HG03442 (cell line): ENCODE data around the gene NELL1.

Experiments
- ATAC-seq: cut with Tn5 transposase; IDR thresholded peaks from one replicate; pipeline ENCODE4 v1.9.1; 2021; ENCODE audit warnings: mild to moderate bottlenecking, moderate library complexity; ENCODE audit not compliant: unreplicated experiment

NELL1 gene

DNA sequence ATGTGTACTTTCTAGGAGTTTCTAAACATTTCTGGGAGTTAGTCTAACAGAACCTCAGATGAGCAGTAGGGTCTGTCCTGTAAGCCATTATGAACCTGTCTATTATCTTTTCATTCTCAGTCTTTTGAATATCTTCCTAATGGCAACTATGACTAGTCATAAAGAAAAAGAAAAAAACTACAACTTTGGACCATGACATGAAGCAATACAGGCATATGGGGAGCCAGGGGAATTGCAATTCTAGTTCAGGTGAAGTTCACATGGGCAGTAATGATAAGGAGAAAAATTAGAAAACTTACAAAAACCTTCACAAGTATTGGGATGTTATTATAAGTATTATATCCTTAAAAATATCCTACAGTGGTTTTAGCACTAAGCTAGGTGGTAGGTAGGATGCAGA is 874.5 kb downstream of the NELL1 start:
- ATAC-seq: no peak

DNA sequence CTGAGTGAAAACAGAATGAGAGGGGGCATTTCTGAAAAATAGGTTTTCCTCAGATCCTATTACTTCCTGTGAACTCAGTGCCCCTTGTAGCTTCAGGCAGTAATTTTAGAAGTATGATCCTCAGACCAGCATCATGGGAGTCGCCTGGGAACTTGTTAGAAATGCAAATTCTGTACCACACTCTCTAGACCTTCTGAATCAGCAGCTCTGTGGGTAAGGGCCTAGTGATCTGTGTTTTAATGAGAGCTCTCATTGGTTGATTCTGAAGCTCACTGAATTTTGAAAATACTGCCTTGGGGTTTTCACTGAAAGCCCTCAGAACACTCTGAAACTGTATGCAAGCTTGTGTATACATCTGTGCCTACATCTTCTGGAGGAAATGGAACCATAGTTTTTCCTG is 876.3 kb downstream of the NELL1 start:
- ATAC-seq: no peak

DNA sequence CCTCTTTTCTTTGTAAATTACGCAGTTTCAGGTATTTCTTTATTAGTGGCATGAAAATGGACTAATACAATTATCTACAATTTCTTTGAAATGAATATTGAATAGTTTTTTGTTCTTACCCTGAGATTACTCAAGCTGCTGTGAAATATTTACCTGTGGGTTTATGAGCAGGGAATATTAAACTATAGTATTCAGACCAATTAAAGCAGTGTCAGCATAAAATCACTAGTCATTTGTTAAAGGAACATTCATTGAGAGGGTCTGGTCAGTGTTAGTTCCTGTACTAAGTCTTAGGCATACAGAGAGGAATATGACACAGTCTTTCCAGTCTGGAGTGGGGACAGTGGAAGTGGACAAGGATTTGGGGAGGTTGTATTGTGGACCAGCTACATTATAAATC is 877.3 kb downstream of the NELL1 start:
- no peak for ATAC-seq

DNA sequence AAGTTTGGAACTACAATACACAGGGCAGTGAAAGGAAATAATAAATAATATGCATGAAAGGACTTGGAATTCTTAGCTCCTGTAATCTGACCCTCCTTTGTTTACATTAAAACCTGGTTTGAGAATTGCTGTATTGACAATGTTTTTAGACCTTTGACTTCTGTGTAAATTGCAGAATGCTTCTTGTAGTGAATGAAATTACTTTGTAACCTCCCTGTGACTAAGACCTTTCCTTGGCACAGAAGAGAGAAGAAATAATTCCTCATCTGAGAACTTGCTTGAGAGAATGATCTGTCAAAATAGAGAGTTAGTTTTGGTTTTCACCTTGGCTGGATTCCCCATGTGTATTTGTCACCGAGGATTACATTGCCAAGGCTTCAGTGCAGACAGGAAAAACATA is 883.5 kb downstream of the NELL1 start:
- no peak for ATAC-seq

DNA sequence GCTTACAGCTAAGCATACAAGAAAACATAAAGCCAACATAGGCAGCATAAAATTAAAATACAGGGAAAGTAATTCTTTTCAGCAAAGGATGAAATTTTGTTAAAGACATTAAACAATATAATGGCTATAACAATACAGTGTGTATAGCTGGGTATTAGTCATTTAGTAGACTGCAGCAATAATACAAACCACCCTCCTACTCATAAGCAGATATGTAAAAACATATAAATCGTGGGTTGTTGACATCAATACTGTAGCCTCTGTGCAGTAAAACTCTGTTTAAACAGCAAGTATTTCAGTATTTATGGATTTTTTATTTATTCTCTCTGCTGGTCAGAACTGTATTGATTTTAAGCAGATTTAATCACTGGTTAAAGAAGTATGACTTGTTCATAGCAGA is 884.4 kb downstream of the NELL1 start:
- ATAC-seq: no peak

DNA sequence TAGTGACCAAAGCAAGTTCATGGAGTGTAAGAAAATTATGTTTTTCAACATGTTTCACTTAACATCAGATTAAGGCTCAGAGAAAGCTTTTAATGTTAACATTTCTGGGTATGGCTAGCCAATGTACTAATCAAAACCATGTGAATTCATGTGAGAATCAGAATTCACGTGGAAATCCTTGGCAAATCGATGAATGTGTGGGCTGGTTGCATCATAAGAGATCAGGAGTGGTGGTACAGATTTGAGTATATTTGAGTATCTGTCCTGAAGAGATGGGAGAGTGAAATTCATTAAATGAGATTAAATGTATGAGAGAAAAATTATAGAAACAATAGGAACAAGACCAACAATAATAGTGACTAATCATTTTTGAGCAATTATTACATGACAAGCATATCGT is 884.9 kb downstream of the NELL1 start:
- ATAC-seq: no peak

DNA sequence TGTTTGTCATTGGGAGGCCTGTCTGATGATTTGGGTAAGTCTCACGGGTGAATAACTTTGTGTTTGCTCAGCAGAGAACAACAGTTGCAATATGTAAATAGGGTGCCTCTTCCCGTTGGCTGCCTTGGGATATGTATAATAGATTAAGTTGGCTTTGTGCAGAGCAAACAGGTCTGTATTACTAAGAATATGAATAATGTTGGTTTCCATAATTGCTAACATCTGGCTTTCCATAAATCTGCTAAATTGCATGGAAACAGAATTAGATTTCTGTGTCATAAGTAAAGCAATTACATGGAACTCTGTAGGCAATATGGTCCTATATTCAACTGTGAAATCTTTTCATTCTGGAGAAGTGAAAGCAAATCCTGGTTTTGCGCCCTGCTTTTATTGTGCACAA is 887.5 kb downstream of the NELL1 start:
- ATAC-seq: no peak

DNA sequence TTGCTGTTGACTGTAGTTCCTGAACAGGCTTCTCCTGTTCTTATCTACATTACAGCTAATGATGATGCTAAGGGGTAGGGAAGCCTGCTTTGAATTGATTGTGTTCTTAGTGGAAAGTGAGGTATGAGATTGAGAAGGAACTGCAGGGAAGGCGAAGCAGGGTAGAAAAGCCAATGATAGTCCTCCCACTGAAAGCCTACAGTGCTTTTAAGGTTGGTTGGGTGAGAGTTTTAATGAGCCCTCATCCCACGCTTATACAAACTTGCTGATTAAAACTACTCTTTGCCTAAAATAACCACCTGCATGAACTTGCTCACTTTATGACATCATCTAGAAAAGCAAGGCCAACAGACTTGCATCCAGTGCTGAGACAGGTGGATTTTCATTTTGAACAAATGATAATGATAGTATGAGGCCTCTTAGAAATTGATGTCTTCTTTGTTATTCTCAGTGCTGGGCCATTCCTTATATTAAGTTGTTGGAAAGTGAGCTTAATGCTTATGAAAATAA is 891.1 kb downstream of the NELL1 start:
- no peak for ATAC-seq

DNA sequence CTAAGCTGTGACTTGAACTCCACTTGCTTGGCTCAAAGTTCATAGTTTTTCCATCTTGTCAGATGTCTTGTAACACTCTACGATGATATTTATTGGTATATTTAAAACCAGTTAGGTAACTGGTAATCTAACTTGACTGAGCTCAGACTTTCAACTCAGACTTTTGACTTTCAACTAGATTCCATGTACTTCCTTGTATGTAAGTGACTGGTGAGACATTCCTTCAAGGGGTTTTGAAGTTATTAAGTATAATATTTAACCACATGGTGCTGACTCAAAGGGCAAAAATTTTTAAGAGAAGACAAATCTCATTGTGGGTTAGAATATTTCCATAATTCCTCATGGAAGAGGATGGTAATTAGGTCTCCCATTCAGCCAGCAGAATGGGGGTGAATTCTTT is 892.2 kb downstream of the NELL1 start:
- ATAC-seq: no peak

DNA sequence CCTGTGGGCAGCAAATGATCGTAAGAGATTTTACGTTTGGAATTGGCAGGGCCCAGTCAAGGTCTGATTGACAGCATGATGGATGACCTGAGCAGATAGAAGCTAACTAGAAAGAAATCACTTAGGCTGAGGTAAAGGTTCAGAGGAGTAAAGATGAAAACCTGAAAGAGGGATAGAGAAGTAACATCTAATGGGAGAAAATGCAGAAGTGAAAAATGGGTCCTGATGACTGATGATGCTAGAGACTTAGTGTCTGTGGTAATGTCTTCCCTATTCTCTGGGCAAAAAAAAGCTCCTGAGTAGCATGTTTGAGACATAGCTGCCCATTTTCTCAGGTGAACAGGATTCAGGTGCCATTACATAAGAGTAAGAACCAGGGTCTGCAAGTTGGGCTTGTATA is 894.7 kb downstream of the NELL1 start:
- ATAC-seq: no peak

DNA sequence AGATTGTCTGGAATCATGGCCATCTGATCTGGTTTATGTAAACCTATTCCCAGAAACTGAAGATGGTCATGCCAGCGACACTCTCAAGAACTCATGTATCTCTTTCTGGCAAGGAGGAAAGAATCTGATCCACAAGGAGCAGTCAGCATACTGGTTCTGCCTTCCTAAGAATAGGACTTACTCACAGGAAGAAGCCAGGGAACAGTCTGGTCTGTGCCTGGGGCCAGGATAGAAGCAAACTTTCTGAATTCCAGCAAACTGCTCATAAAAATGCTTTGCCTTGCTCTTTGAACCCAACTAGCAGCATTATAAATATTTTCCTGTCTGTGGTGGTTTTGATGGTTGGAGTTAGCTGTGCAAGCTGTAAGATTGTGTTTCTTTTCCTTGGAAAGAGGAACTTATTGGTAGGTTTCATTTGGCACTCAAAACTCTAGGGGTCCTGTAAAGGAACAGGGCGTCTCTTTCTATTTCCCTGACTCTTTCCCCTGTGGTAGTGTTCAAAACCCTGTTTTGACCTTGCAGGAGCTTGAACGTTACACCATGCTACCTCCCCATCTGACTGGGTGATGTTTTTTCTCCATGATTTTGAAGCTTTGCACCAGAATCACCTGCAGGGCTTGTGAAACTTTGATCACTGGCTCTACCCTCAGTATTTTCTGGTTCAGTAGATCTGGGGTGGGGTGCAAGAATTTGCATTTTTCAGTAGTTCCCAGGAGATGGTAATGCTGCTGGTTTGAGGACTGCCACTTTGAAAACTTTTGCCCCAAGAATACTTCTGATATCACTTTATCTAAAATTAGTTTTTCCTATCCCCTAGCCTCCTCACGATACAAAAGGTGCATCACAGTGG is 895.7 kb downstream of the NELL1 start:
- ATAC-seq: no peak

DNA sequence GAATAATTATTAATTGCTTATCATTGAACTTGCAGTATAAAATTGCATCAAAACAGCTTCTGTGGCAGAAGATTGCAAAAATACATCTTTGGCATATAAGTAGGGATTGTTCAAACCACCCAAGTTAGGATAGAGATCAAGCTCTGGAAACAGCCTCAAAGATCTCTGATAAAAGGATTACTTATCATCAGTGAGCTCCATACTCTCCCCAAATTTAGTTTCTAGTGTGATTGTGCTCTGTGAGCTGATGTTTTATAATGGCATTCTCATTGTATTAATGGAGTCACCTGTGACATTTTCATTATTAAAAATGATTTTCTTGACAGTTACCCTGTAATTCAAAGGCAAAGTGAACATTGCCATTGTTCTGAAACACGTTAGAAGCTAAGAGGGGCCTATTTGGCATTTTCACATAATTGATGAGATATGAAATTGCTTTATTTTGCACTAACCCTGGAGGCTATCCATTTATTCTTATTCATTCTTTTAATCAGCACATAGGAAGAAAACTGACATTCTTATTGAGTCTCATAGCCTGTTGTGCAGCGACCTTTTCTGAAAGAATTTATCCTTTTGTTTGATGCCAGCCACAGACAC is 897.2 kb downstream of the NELL1 start:
- no peak for ATAC-seq

DNA sequence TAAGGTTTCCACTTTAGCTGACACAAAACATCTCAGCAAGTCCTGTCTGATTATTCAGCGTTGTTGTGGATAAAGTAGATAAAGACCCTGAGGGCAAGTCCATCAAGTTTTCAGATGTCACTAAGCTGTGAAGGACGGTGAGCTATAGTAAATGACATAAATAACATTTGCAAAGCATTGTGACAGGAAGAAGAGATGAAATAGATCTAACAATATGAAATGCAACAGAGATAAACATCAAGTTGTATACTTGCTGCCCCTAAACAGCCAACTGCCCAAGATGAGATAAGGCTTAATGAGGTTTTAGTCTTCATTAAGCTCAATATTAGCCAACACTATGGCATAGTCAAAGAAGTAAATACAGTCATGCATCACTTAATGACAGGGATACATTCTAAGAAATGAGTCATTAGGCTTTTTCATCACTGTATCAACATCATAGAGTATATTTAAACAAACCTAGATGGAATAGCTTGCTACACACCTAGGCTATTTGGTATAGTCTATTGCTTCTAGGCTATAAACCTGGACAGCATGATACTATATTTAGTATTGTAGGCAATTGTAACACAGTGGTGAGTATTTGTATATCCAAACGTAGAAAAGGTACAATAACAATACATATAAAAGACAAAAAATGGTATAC is 898.4 kb downstream of the NELL1 start:
- ATAC-seq: no peak

DNA sequence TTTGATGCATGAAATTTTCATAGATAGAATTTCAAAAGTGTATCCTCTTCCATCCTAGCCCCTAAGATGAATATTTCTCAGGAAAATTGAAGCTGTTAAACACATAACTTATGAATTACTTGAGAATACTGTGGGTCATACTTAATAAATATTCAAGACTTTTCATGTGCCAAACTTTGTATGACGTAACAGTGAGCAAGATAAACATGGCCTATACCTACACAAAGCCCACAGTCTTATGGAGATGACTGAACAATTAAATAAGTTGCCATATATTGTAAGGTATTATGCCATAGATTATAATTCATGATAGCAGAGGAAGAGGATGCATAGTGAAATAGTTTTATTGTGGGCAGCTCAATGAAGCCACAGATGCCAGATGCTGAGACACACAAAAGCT is 902.8 kb downstream of the NELL1 start:
- no peak for ATAC-seq

DNA sequence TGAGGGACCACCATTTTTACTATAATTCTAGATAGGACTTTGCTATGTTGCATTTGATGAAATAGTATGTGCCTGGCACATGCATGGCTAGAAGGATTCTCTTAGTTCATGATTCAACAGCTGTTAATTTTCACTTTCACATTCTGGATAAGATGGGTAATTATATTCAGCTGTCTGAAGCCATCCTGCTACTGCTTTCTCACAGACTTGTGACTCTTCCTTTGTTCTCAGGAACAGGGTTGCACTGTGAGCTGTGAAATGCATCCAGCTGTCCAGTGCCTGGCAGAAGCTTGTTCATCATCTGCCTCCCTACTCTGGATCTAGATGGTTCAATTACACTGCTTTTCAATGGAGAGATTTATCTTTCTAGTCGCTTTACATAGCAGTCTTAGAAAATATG is 913.4 kb downstream of the NELL1 start:
- no peak for ATAC-seq

DNA sequence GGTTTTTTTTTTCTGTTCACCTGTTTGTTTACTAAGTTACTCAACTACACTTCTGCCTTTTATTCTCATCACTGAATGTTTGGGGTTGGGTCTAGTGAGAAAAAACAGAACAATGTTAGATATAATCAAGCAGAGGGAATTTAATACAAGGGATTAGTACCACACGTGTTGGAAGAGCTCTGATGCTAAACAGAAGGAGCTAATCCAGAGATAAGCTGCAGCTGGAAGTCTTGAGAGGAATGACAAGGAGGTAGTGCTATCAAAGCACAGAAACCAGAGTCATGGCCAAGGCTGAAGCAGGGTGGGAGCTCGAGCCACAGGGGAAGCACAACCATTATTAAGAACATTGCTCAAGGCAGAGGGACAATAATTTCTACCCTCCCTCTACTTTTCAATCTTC is 919.4 kb downstream of the NELL1 start:
- ATAC-seq: no peak

DNA sequence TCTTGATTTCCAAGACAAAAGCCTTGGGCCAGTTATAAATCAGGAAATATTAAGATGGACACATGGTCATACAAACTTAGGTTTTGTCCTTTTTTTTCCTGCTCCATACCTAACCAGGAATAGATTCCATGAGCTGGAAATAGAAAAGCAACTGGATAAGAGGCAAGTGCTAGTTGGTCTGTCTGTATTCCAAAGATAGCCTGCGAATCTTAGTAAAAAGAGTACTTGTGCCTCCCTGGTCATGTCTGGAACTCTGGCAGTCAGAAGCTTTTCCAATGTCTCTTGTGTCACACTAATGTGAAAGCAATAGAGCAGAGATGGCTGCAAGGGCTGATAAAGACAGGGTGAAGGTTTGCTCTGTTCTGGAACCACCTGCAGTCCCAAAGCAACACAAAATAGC is 933.3 kb downstream of the NELL1 start:
- ATAC-seq: no peak

DNA sequence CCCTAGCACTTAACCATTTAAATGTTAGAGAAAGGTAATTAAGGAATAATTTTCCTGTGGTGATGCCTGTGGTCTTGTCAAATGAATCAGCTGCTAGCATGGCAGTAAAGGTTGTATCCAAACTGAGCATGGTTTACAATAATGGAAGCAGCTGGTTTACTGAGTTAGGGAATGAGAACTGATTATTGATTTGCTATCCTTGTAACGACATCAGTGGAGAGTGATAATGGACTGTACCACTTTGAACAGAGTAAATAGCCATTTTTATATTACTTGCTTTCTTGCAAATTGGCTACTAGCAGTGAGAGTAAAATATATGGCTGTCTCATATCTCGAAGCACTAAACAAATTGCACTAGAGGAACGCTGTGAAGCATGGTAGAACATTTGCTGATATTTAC is 934.5 kb downstream of the NELL1 start:
- ATAC-seq: no peak

DNA sequence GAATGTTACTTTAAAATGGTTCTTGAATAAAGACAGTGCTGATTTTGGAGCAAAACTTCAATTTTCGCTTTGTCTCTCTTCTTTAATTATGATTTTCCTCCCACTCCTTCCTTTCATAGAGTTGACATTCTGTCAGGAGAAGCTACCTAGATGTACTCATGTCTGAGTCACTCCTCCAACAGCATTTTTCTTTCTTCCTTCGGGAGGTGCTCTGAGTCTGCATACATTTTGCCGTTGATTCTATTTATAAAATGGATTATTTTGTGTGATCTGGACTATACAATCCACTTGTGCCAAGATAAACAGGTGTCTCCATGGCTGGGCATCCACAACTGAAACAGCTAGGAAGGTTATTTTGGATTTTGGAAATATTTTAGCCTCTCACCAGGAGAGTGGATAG is 935.2 kb downstream of the NELL1 start:
- ATAC-seq: no peak

DNA sequence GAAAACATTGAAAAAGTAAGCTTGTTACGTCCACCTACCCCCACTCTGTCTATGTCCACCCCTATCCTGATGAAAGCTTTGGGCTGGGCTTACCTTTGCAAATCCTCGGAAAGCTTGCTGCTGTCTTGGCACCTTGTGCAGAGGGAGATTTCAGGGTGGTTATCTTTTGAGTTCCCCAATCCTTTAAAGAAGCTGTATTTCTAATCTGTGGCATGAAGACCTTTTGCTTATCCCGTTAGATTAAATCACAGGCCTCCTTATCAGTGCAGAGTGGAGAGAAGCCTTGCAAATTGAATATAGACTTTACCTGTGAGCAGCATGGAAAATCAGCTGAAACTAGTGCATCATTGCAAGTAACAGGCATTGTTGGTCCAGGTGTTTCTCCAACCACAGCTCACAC is 942.9 kb downstream of the NELL1 start:
- ATAC-seq: no peak

DNA sequence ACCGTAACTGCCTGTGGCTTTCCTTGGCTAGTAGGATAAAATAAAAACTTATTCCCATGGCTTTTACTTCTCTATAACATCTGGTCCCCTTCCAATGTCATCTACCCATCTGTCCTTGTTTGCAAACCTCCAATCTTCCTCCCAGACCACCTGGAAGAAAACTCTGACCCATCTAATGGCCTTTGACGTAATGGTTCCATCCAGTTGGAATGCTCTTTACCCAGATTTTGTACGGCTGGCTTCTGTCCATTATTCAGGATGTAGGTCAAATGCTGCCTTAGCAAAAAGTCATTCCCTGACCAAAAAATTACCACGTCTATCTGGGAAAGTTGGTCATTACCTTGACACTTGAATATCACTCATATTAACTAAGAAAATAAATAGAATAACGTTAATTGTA is 945.6 kb downstream of the NELL1 start:
- ATAC-seq: no peak

DNA sequence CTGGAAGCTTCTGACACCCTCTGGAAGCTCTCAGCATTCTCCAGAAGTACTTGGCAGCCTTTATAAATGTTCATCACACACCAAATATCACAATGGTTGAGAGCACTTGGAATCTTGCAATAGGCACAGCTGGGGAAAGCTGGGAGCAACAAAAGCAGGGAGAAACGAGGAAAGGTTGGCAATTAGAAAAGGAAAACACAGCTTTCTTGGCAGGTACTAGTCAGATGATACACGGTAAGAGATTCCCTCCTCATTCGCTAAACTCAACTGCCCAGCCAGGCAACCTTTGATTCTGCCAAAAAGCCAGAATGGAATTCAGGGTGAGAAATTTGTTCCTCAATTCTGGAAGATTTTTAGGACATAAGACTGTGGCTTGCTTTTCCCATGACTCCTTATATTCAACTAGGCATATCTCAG is 946.6 kb downstream of the NELL1 start:
- ATAC-seq: no peak
